Measurements from ENCODE around the gene ERGIC1.
"Not testable (repeated sequence)": the region's sequence is repeated elsewhere in the genome, so short reads cannot be mapped to it uniquely, and the experiment has no call there.

ERGIC1 gene

GRCh38 chr5:172896465-172896864, 62.4 kb downstream of the ERGIC1 start:
- in situ Hi-C loops (cut with HindIII; ENCODE audit: low sequenced_read_pairs), result no loop called here
- TF ChIP-seq CTCF (IDR thresholded peaks at IDR 0.05; ENCODE audit: low read depth, low read length), result no peak
- DNase-seq (ENCODE audit: low read depth, low spot score), result no peak
- H3K4me3 ChIP-seq (ENCODE audit: low read depth, low read length), result no peak overlapping the region

- in situ Hi-C loops (cut with HindIII; ENCODE audit: low sequenced_read_pairs); DNase-seq (ENCODE audit: low read depth, low spot score); H3K4me3 ChIP-seq (ENCODE audit: low read depth, low read length): not testable (repeated sequence)
Measured at GRCh38 chr5:172897067-172897466, 63.0 kb downstream of the ERGIC1 start.

GRCh38 chr5:172897481-172898217, 63.6 kb downstream of the ERGIC1 start:
- H3K4me3 ChIP-seq (ENCODE audit: low read depth, low read length), result no peak overlapping the region
- peak; percentile 99 for DNase-seq (ENCODE audit: low read depth, low spot score)
- in situ Hi-C loops (cut with HindIII; ENCODE audit: low sequenced_read_pairs), result no loop called here
- TF ChIP-seq CTCF (IDR thresholded peaks at IDR 0.05; ENCODE audit: low read depth, low read length), result no peak

- TF ChIP-seq CTCF (IDR thresholded peaks at IDR 0.05; ENCODE audit: low read depth, low read length), result peak; percentile 4
- in situ Hi-C loops (cut with HindIII; ENCODE audit: low sequenced_read_pairs), result no loop called here
- DNase-seq (ENCODE audit: low read depth, low spot score), result no peak
- H3K4me3 ChIP-seq (ENCODE audit: low read depth, low read length), result no peak overlapping the region
Measured at GRCh38 chr5:172898218-172898842, 64.3 kb downstream of the ERGIC1 start.

- no peak overlapping the region for H3K4me3 ChIP-seq (ENCODE audit: low read depth, low read length)
- no peak for DNase-seq (ENCODE audit: low read depth, low spot score)
- in situ Hi-C loops (cut with HindIII; ENCODE audit: low sequenced_read_pairs), result no loop called here
- no peak for TF ChIP-seq CTCF (IDR thresholded peaks at IDR 0.05; ENCODE audit: low read depth, low read length)
Measured at GRCh38 chr5:172898843-172899369, 64.9 kb downstream of the ERGIC1 start.

GRCh38 chr5:172899436-172899835, 65.4 kb downstream of the ERGIC1 start:
- no peak for DNase-seq (ENCODE audit: low read depth, low spot score)
- in situ Hi-C loops (cut with HindIII; ENCODE audit: low sequenced_read_pairs), result no loop called here
- TF ChIP-seq CTCF (IDR thresholded peaks at IDR 0.05; ENCODE audit: low read depth, low read length), result no peak
- H3K4me3 ChIP-seq (ENCODE audit: low read depth, low read length), result no peak overlapping the region
